Adipose tissue (tissue), 3 donors: ENCODE results near the gene ZNF281. TPM values are rescaled to one million over a fixed set of nuclear protein-coding genes. Genes with fewer than 3 reads are reported as not detected.
"Not testable (repeated sequence)": the region's sequence is repeated elsewhere in the genome, so short reads cannot be mapped to it uniquely, and the experiment has no call there.

Experiments used
- H3K27ac ChIP-seq: one replicate; pipeline ENCODE4 v1.5.1; 2013; ENCODE audit warnings: low read depth, low read length
- WGBS, 3 donors: extraction: QIAGEN DNeasy Blood & Tissue Kit; methylation state at CpG; one replicate each; pipeline ENCODE4 v1.1.7; 2013; 5-methylcytosine and 5-hydroxymethylcytosine counted together
- polyA plus RNA-seq, 3 donors: library from polyadenylated mRNA; stranded (reverse); fragments of 200-250 nt; gene quantifications; one replicate each; pipeline ENCODE4 v1.2.3, GENCODE V29; 2013
- donor health status: healthy with polysubstance abuse.
- donor health status: Bipolar disorder and iron deficiency.
- donor health status: healthy.

Gene ZNF281
- polyA plus RNA-seq, 3 donors = 1.8 to 5.3 (median 2.7) TPM

DNA sequence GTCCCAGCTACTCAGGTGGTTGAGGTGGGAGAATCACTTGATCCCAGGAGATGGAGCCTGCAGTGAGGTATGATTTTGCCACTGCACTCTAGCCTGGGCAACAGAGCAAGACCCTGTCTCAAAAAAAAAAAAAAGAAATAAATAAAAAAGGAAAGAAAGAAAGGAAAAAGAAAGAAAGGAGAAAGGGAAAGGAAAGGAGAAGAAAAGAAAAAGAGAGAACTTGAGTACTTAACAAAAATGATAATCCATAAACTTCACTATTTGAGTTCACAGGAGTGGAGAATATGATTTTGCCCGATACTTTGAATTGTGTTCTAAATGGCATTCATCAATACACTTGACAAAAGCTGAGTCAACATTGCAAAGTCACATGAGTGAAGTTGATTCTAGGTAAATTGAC is 23.8 kb upstream of the ZNF281 start:
- no peak overlapping the region for H3K27ac ChIP-seq
- WGBS, 3 donors = 63 to 100% (median 100%) methylated on average over 1 of the region's 1 CpG

DNA sequence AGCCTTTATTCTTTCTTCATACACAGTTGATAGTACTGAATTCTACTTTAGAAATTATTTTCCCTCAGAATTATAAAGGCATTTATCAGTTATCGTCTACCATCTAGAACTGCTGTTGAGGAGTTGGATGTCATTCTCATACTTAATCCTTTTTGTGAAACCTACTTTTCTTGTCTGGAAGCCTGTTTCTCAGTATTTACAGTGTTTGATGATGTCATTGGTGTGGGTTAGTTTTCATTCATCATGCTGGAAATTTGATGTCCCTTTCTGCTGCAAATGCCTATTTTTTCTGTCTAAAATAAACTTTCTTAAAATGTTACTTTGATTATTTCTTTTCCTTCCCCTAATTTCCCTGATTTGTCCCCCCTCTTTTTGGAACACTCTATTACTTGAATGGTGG is 22.8 kb upstream of the ZNF281 start:
- WGBS, 3 donors = 95 to 100% (median 95%) methylated on average over 1 of the region's 1 CpG

GRCh38 chr1:200429221-200429751 is 19.4 kb upstream of the ZNF281 start:
- H3K27ac ChIP-seq = no peak overlapping the region
- WGBS, 3 donors = 78 to 82% (median 79%) methylated on average over 2 of the region's 2 CpGs

More for the DNA sequence above, 22.8 kb upstream of the ZNF281 start:
- no peak overlapping the region for H3K27ac ChIP-seq

GRCh38 chr1:200428482-200429205 is 18.8 kb upstream of the ZNF281 start:
- WGBS, 3 donors = 49 to 64% (median 53%) methylated on average over 4 of the region's 4 CpGs
- no peak overlapping the region for H3K27ac ChIP-seq

DNA sequence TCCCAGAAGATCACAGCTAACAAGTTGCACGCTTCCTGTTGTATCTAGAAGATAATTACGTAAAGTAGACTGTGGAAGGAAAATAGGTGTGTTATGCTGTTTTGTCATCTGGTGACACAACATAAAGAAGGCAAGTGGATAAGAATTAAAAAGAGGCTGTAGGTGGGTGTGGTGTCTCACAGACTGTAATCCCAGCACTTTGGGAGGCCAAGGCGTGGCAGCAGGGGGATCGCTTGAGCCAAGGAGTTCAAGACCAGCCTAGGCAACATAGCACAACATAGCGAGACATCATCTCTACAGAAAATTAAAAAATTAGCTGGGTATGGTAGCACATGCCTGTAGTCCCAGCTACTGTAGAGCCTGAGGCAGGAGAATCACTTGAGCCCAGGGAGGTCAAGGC is 17.9 kb upstream of the ZNF281 start:
- WGBS, 3 donors = 82 to 94% (median 86%) methylated on average over 5 of the region's 5 CpGs
- no peak overlapping the region for H3K27ac ChIP-seq

- 93 to 98% (median 96%) methylated on average over 2 of the region's 2 CpGs for WGBS, 3 donors
- no peak overlapping the region for H3K27ac ChIP-seq
Observed at GRCh38 chr1:200426196-200426595, 16.4 kb upstream of the ZNF281 start.

GRCh38 chr1:200423235-200423634 is 13.4 kb upstream of the ZNF281 start:
- WGBS, 3 donors = 92% methylated on average over 6 of the region's 6 CpGs
- H3K27ac ChIP-seq = no peak overlapping the region

GRCh38 chr1:200422211-200422610 is 12.4 kb upstream of the ZNF281 start:
- WGBS, 3 donors = 88 to 96% (median 95%) methylated on average over 3 of the region's 3 CpGs
- no peak overlapping the region for H3K27ac ChIP-seq

GRCh38 chr1:200415789-200416593 is 6.2 kb upstream of the ZNF281 start:
- no peak overlapping the region for H3K27ac ChIP-seq
- WGBS, 3 donors = 9 to 22% (median 18%) methylated on average over 2 of the region's 2 CpGs

- WGBS, 3 donors = 71 to 85% (median 73%) methylated on average over 1 of the region's 1 CpG
- H3K27ac ChIP-seq = no peak overlapping the region
Observed at GRCh38 chr1:200415227-200415626, 5.4 kb upstream of the ZNF281 start.

DNA sequence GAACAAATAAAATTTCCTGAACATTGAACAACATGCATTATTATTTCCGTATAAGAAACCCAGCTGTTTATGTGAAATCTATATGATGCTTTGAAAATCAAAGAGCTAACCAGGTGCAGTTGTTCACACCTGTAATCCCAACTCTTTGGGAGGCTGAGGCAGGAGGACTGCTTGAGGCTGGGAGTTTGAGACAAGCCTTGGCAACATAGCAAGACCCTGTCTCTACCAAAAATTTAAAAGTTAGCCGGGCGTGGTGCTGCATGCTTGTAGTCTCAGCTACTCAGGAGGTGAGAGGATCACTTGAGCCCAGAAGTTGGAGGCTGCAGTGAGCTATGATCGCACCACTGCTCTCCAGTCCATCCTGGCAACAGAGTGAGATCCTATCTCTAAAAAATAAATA is 4.8 kb upstream of the ZNF281 start:
- 87 to 95% (median 92%) methylated on average over 4 of the region's 4 CpGs for WGBS, 3 donors
- H3K27ac ChIP-seq = no peak overlapping the region

GRCh38 chr1:200413766-200414165 is 3.9 kb upstream of the ZNF281 start:
- 58 to 89% (median 69%) methylated on average over 11 of the region's 11 CpGs for WGBS, 3 donors
- not testable (repeated sequence) for H3K27ac ChIP-seq

DNA sequence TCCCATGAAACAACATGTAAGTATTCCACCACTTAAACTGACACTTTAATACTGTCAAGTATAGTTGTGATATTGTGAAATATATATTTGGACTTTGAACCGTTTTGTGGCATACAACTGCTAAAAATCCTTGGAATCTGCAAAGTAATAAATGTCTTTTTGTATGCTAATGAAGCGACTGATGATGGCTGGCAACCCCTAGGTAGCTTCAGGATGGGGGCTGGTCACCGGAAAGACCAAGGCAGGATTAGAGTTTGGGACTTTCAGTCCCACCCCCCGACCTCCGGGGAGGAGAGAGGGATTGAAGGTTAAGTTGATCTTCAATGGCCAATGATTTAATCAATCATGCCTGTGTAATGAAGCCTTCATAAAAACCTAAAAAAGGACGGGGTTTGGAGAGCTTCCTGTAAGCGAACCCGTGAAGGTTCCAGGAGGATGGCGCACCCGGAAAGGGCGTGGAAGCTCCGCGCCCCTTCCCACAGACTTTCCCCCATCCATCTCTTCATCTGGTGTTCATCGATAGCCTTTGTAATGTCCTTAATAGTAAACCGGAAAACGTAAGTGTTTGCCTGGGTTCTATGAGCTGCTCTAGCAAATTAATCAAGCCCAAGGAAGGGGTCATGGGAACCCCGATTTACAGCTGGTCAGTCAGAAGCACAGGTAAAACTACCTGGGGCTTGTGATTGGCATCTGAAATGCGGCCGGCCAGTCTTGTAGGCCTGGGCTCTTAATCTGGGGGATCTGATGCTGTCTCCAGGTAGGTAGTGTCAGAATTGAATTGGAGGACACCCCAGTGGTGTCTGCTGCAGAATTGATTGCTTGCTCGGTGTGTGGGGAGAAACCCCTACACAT is 1.8 kb upstream of the ZNF281 start:
- H3K27ac ChIP-seq = no peak overlapping the region
- WGBS, 3 donors = 50 to 61% (median 60%) methylated on average over 20 of the region's 20 CpGs

DNA sequence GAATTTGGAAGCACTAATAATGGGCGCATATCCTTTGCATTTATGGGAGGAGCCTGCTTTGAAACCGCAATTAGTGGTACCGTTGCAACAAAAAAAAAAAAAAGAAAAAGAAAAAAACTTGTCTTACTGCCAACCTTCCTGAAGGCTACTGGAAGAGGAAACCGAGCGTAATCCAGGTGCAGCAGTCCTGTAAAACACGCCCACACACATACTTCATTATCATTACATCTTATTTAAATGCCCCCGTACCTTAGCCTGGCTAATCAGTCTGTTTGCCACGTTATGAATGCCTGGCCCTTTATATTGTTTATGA is 686 bp upstream of the ZNF281 start:
- H3K27ac ChIP-seq = no peak overlapping the region
- 2 to 7% (median 6%) methylated on average over 8 of the region's 8 CpGs for WGBS, 3 donors

- 1 to 2% (median 2%) methylated on average over 41 of the region's 41 CpGs for WGBS, 3 donors
- H3K27ac ChIP-seq = no peak overlapping the region
Observed at GRCh38 chr1:200409203-200409760, 554 bp downstream of the ZNF281 start.

GRCh38 chr1:200406161-200406797 is 3.6 kb downstream of the ZNF281 start:
- WGBS, 3 donors = 86 to 96% (median 95%) methylated on average over 8 of the region's 8 CpGs

GRCh38 chr1:200405264-200405663 is 4.6 kb downstream of the ZNF281 start:
- WGBS, 3 donors = 25 to 46% (median 45%) methylated on average over 2 of the region's 2 CpGs
- H3K27ac ChIP-seq = no peak overlapping the region

More at GRCh38 chr1:200406161-200406797, 3.6 kb downstream of the ZNF281 start:
- no peak overlapping the region for H3K27ac ChIP-seq

GRCh38 chr1:200401708-200402107 is 8.1 kb downstream of the ZNF281 start:
- 63 to 97% (median 87%) methylated on average over 1 of the region's 1 CpG for WGBS, 3 donors

More at GRCh38 chr1:200401708-200402107, 8.1 kb downstream of the ZNF281 start:
- H3K27ac ChIP-seq = no peak overlapping the region
